GM12878 (cell line): ENCODE data around the gene REPIN1. TPM values are rescaled to one million over a fixed set of nuclear protein-coding genes. Genes with fewer than 3 reads are reported as not detected.

Experiments
- ATAC-seq: fragments of 200-7000 bp; cut with Tn5 transposase; 3 replicates; pipeline ENCODE4 v1.9.1; 2020; ENCODE audit warnings: mild to moderate bottlenecking, moderate library complexity
- BruUV-seq: library from RNA; stranded (reverse); fragments of 400-500 nt; replicated peaks from 2 replicates; lab custom pipeline; 2021; lab: Mats Ljungman, UMichigan
- CTCF ChIA-PET: fragments of 300-600 bp; sonication (Branson Sonifier 250); formaldehyde crosslinking; extraction: SDS; loops from one replicate; lab custom pipeline; 2021; ENCODE audit warnings: inconsistent platforms; lab: Yijun Ruan, JAX
- POLR2A ChIA-PET: fragments of 350-600 bp; formaldehyde crosslinking; extraction: SDS; loops from one replicate; lab custom pipeline; 2021; ENCODE audit warnings: inconsistent platforms; lab: Charles Lee
- RAD21 ChIA-PET: fragments of 300-600 bp; sonication (Branson Sonifier 250); formaldehyde crosslinking; loops from one replicate; lab custom pipeline; 2023; ENCODE audit warnings: antibody characterized with exemption; ENCODE audit not compliant: unreplicated experiment; lab: Charles Lee
- SMC1A ChIA-PET: fragments of 300-600 bp; sonication (Branson Sonifier 250); formaldehyde crosslinking; loops from one replicate; lab custom pipeline; 2023; ENCODE audit not compliant: unreplicated experiment, uncharacterized antibody; lab: Charles Lee
- DNase-seq: peaks from one replicate; pipeline ENCODE4 v3.0.0-alpha.2; 2011; ENCODE audit warnings: low read depth, low spot score
- FAIRE-seq: peaks from 3 replicates; lab custom pipeline; 2011; peaks lifted over from hg19 to GRCh38; lab: Jason Lieb, UNC
- H2AFZ ChIP-seq: 2 replicates; pipeline ENCODE4 v1.6.0; 2011; ENCODE audit warnings: low read depth, low read length, control low read depth; ENCODE audit not compliant: control insufficient read depth
- H3K27ac ChIP-seq: 2 replicates; pipeline ENCODE4 v1.5.1; 2011; ENCODE audit warnings: control low read depth; ENCODE audit not compliant: control insufficient read depth, insufficient read depth
- H3K27me3 ChIP-seq, 2 experiments: replicated peaks in 1 of 2; 2 replicates each; pipeline versions ENCODE4 v1.6.0 to v1.6.1; 2011; ENCODE audit warnings: low read length in 1 of 2; ENCODE audit not compliant: control insufficient read depth in 2 of 2, insufficient read depth in 2 of 2
- H3K36me3 ChIP-seq, 2 experiments: 2 replicates each; pipeline ENCODE4 v1.5.1; 2011; ENCODE audit warnings: low read length in 1 of 2; ENCODE audit not compliant: control insufficient read depth in 2 of 2, insufficient read depth in 2 of 2
- H3K4me1 ChIP-seq: 2 replicates; pipeline ENCODE4 v1.6.1; 2011; ENCODE audit warnings: mild to moderate bottlenecking, low read length, moderate library complexity, mixed read lengths; ENCODE audit not compliant: control insufficient read depth, insufficient read depth
- H3K4me2 ChIP-seq: 2 replicates; pipeline ENCODE4 v1.6.0; 2011; ENCODE audit warnings: control low read depth; ENCODE audit not compliant: control insufficient read depth, insufficient read depth
- H3K4me3 ChIP-seq: fragments of 200-600 bp; sonication (generic); 2 replicates; pipeline ENCODE4 v1.5.1; 2016
- H3K79me2 ChIP-seq: 2 replicates; pipeline ENCODE4 v1.6.0; 2011; ENCODE audit warnings: low read length; ENCODE audit not compliant: control insufficient read depth, insufficient read depth
- H3K9ac ChIP-seq: 2 replicates; pipeline ENCODE4 v1.8.0; 2011; ENCODE audit warnings: low read length, control low read depth, mixed read lengths; ENCODE audit not compliant: control insufficient read depth, insufficient read depth
- H3K9me3 ChIP-seq: replicated peaks from 3 replicates; pipeline ENCODE4 v1.5.1; 2011; ENCODE audit warnings: mild to moderate bottlenecking, low read length; ENCODE audit not compliant: control insufficient read depth, insufficient read depth
- H4K20me1 ChIP-seq: 2 replicates; pipeline ENCODE4 v1.6.0; 2011; ENCODE audit not compliant: control insufficient read depth, insufficient read depth
- EGR1 ChIP-seq, 2 experiments: IDR thresholded peaks; 1 replicate in 1 of 2; 2 replicates in 1 of 2; pipeline ENCODE4 v1.6.1; 2011 to 2012; ENCODE audit warnings: low read depth in 2 of 2, low read length in 2 of 2, borderline replicate concordance in 1 of 2, mild to moderate bottlenecking in 1 of 2, moderate library complexity in 1 of 2
- ETV6 ChIP-seq, 2 experiments: fragments of 450-650 bp in 1 of 2; IDR thresholded peaks in 1 of 2; conservative IDR thresholded peaks in 1 of 2; 2 replicates each; pipeline ENCODE4 v1.6.1; 2014; ENCODE audit warnings: antibody characterized with exemption in 1 of 2, borderline replicate concordance in 1 of 2, low read depth in 1 of 2, mild to moderate bottlenecking in 1 of 2, moderate library complexity in 1 of 2
- MAX ChIP-seq: IDR thresholded peaks from 2 replicates; pipeline ENCODE4 v1.6.1; 2012; ENCODE audit warnings: low read depth, low read length, improper control_type of control experiment
- POLR2AphosphoS5 ChIP-seq: IDR thresholded peaks from 2 replicates; pipeline ENCODE4 v1.6.1; 2011; ENCODE audit warnings: mild to moderate bottlenecking, low read length, inconsistent platforms
- SMAD5 ChIP-seq: IDR thresholded peaks from 2 replicates; pipeline ENCODE4 v1.6.1; 2016; ENCODE audit warnings: antibody characterized with exemption, low read depth
- STAT3 ChIP-seq: IDR thresholded peaks from 2 replicates; pipeline ENCODE4 v1.6.1; 2011; ENCODE audit warnings: low read depth, low read length, improper control_type of control experiment
- TAF1 ChIP-seq: IDR thresholded peaks from 2 replicates; pipeline ENCODE4 v1.6.1; 2011; ENCODE audit warnings: mild to moderate bottlenecking, low read depth, low read length, borderline replicate concordance
- WGBS: methylation state at CpG from one replicate; pipeline ENCODE4 v1.1.6; 2016; ENCODE audit warnings: low lambda C conversion rate; ENCODE audit not compliant: insufficient replicate concordance, insufficient coverage; ENCODE audit errors: missing lambda C conversion rate; 5-methylcytosine and 5-hydroxymethylcytosine counted together
- in situ Hi-C: fragments of 300-500 bp; cut with MboI; formaldehyde crosslinking; loops from 9 replicates; pipeline ENCODE4 v1.14.3; 2018; ENCODE audit warnings: mixed read lengths
- intact Hi-C: fragments of 100-400 bp; cut with micrococcal nuclease; formaldehyde crosslinking; loops from one replicate; pipeline ENCODE4 v1.14.2; 2022; ENCODE audit not compliant: unreplicated experiment
- polyA plus RNA-seq, 11 experiments: library from polyadenylated mRNA; depleted of rRNA in 4 of 11; unstranded in 6 of 11; stranded (reverse) in 5 of 11; fragments of >200 nt; fragmentation: Nextera tagmentation in 4 of 11; fragmentation: Illumina TruSeq in 1 of 11; extraction: Ambion mirVana in 4 of 11; extraction: Trizol in 1 of 11; gene quantifications; 1 replicate in 1 of 11; 2 replicates in 10 of 11; pipeline versions ENCODE4 v1.2.1 to v1.2.3, GENCODE V29; 2011 to 2016; ENCODE audit warnings: inconsistent platforms in 2 of 11, missing spikeins in 2 of 11, low read depth in 1 of 11
- total RNA-seq, 4 experiments: library from RNA; depleted of rRNA in 3 of 4; stranded (reverse); fragments of >200 nt in 3 of 4; fragmentation: Illumina TruSeq in 1 of 4; extraction: Trizol in 1 of 4; gene quantifications; 2 replicates each; pipeline versions ENCODE4 v1.2.1 to v1.2.3, GENCODE V29; 2013 to 2021
- TF ChIP-seq, protein P1 (sequence below): fragments of 450-650 bp; IDR thresholded peaks from 2 replicates; pipeline ENCODE4 v1.6.1; 2017; ENCODE audit warnings: mild to moderate bottlenecking, moderate library complexity
- TF ChIP-seq, protein P2 (sequence below): fragments of 450-650 bp; IDR thresholded peaks from 2 replicates; pipeline ENCODE4 v1.6.1; 2016; ENCODE audit warnings: mild to moderate bottlenecking

REPIN1 gene
- total and polyA plus RNA-seq, 10 of the 15 experiments (the other 5 are each of a cell fraction or from before 2014, with no cell fraction given) = 5.1 to 172 (median 76.9) TPM

DNA sequence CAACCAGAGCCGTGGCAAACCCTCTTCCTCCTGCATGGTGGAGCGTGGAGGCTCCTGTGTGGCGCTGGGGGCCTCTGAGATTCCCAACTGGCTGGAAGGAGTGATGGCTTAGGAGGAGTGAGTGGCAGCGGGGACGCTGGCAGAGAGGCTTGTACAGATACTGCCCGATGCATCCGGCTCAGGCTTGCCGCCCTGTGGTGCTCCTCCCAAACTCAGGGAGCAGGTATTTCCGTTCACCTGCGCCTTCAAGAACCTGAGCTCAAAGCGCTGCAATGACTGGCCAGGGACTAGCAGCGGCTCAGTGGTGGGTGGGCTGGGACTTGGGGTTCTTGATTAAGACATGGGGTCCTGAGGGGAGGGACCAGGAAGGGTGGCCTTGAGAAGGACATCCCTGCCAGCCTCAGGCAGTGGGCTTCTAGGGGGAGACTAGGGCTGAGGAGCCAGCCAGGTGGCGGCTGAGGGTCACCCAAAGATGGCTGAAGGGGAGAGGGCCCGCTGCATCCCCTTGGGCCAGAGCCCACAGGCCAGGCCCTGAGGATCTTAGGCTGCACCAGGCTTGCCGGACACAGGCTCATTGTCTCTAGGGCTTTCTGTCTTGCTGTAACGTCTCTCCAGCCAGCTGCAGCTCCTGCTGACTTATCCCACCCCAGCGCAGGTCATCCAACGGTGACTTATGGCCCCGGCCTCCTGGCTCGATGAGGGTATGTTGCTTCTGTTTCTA is 13.7 kb downstream of the REPIN1 start:
- peak overlapping the region; percentile 82 for H3K4me2 ChIP-seq
- intact Hi-C loops = no loop called here
- DNase-seq = no peak
- peaks cover 0 to 3% of the 10 kb centered on the region in 2 experiments; a peak in 3 of 4 replicates for H3K36me3 ChIP-seq
- ChIA-PET RAD21 (interaction anchor here (1.0 to 1.1 kb wide), 2 partner anchors 20 to 25 kb away, joined by 3 read pairs; no protein-coding TSS in a partner anchor), SMC1A (interaction anchor here (2.6 to 4.7 kb wide), 2 partner anchors 20 to 24 kb away, joined by 12 to 37 read pairs; a partner anchor contains a TSS), CTCF (interaction anchor here (0.5 to 1.8 kb wide), 2 partner anchors 24 to 56 kb away, joined by 4 to 7 read pairs; a partner anchor contains a TSS)
- 64% methylated on average over 20 of the region's 20 CpGs for WGBS
- H3K4me3 ChIP-seq = peak overlapping the region; percentile 50
- H4K20me1 ChIP-seq = no peaks in the 10 kb centered on the region; the same call in 1 of the 2 replicates
- TF ChIP-seq, protein P1, sequence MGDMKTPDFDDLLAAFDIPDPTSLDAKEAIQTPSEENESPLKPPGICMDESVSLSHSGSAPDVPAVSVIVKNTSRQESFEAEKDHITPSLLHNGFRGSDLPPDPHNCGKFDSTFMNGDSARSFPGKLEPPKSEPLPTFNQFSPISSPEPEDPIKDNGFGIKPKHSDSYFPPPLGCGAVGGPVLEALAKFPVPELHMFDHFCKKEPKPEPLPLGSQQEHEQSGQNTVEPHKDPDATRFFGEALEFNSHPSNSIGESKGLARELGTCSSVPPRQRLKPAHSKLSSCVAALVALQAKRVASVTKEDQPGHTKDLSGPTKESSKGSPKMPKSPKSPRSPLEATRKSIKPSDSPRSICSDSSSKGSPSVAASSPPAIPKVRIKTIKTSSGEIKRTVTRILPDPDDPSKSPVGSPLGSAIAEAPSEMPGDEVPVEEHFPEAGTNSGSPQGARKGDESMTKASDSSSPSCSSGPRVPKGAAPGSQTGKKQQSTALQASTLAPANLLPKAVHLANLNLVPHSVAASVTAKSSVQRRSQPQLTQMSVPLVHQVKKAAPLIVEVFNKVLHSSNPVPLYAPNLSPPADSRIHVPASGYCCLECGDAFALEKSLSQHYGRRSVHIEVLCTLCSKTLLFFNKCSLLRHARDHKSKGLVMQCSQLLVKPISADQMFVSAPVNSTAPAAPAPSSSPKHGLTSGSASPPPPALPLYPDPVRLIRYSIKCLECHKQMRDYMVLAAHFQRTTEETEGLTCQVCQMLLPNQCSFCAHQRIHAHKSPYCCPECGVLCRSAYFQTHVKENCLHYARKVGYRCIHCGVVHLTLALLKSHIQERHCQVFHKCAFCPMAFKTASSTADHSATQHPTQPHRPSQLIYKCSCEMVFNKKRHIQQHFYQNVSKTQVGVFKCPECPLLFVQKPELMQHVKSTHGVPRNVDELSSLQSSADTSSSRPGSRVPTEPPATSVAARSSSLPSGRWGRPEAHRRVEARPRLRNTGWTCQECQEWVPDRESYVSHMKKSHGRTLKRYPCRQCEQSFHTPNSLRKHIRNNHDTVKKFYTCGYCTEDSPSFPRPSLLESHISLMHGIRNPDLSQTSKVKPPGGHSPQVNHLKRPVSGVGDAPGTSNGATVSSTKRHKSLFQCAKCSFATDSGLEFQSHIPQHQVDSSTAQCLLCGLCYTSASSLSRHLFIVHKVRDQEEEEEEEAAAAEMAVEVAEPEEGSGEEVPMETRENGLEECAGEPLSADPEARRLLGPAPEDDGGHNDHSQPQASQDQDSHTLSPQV = no peak
- TF ChIP-seq POLR2AphosphoS5 (0 out of 2 replicates have a peak, but pooled peaks have one; percentile 17), ETV6 (conservative IDR thresholded peaks at IDR 0.05 in 1 of 2, IDR thresholded peaks at IDR 0.05 in 1 of 2; ENCODE audit: borderline replicate concordance in 1 of 2, low read depth in 1 of 2) (no peak), TAF1 (no peak), MAX (no peak), STAT3 (no peak), SMAD5 (no peak), EGR1 (IDR thresholded peaks at IDR 0.05; ENCODE audit: borderline replicate concordance in 1 of 2, low read depth in 2 of 2, low read length in 2 of 2) (no peak)
- TF ChIP-seq, protein P2, sequence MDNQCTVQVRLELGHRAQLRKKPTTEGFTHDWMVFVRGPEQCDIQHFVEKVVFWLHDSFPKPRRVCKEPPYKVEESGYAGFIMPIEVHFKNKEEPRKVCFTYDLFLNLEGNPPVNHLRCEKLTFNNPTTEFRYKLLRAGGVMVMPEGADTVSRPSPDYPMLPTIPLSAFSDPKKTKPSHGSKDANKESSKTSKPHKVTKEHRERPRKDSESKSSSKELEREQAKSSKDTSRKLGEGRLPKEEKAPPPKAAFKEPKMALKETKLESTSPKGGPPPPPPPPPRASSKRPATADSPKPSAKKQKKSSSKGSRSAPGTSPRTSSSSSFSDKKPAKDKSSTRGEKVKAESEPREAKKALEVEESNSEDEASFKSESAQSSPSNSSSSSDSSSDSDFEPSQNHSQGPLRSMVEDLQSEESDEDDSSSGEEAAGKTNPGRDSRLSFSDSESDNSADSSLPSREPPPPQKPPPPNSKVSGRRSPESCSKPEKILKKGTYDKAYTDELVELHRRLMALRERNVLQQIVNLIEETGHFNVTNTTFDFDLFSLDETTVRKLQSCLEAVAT = peak; percentile 58; the same call in 1 of the 2 replicates
- TF ChIP-seq, all 136 proteins: peak for 2
- H3K9ac ChIP-seq = peak overlapping the region; percentile 45
- peak overlapping the region; percentile 66 for H3K27ac ChIP-seq
- no peak overlapping the region for H2AFZ ChIP-seq
- TSS peak; percentile 50 for BruUV-seq
- ATAC-seq (no peak), FAIRE-seq (no peak)
- peaks cover 59% of the 10 kb centered on the region for H3K4me1 ChIP-seq
- POLR2A ChIA-PET = interaction anchor here (0.6 to 2.1 kb wide), 4 partner anchors 11 to 286 kb away, joined by 3 to 10 read pairs (median 5); a partner anchor contains a TSS
- H3K79me2 ChIP-seq = peaks cover 58% of the 10 kb centered on the region
- in situ Hi-C loops = no loop called here
- H3K27me3 ChIP-seq = no peaks in the 10 kb centered on the region
- H3K9me3 ChIP-seq = no peaks in the 10 kb centered on the region
